MM.1S (cell line): ENCODE measurements around the gene MTTP.

Experiments
- CTCF ChIP-seq: fragments of 300-600 bp; sonication (generic); IDR thresholded peaks from 2 replicates; pipeline ENCODE4 v1.5.1; 2016; ENCODE audit warnings: antibody characterized with exemption, low read length, mixed read lengths
- EZH2 ChIP-seq: fragments of 300-600 bp; sonication (generic); optimal IDR thresholded peaks from 2 replicates; pipeline ENCODE3; 2017; ENCODE audit warnings: low read depth, mild to moderate bottlenecking, antibody characterized with exemption, low read length, mixed read lengths

GRCh38 chr4:99572527-99573240 lies 1.9 kb upstream of the MTTP start:
- TF ChIP-seq CTCF (no peak), EZH2 (no peak)
